VCaP (cell line): ENCODE data around the gene COQ2.
"Not testable (repeated sequence)": the region's sequence is repeated elsewhere in the genome, so short reads cannot be mapped to it uniquely, and the experiment has no call there.

Experiments used
- H3K27ac ChIP-seq: fragments of 450-650 bp; 2 replicates; pipeline ENCODE4 v1.5.1; 2017
- CTCF ChIP-seq: fragments of 450-650 bp; conservative IDR thresholded peaks from 2 replicates; pipeline ENCODE4 v1.5.1; 2017; ENCODE audit warnings: mild to moderate bottlenecking, moderate library complexity

The COQ2 gene

GRCh38 chr4:83281307-83281706 is 3.3 kb downstream of the COQ2 start:
- no peak for TF ChIP-seq CTCF
- H3K27ac ChIP-seq, result no peak overlapping the region

GRCh38 chr4:83276299-83277040 is 8.1 kb downstream of the COQ2 start:
- no peak overlapping the region for H3K27ac ChIP-seq
- no peak for TF ChIP-seq CTCF

- not testable (repeated sequence) for H3K27ac ChIP-seq
These were observed 10.7 kb downstream of the COQ2 start for GRCh38 chr4:83273926-83274325.

GRCh38 chr4:83272900-83273299 is 11.7 kb downstream of the COQ2 start:
- TF ChIP-seq CTCF, result no peak
- H3K27ac ChIP-seq, result no peak overlapping the region

GRCh38 chr4:83269256-83269655 is 15.3 kb downstream of the COQ2 start:
- TF ChIP-seq CTCF, result no peak
- no peak overlapping the region for H3K27ac ChIP-seq

- TF ChIP-seq CTCF, result no peak
- no peak overlapping the region for H3K27ac ChIP-seq
These were observed 16.1 kb downstream of the COQ2 start for GRCh38 chr4:83268491-83268890.

- H3K27ac ChIP-seq, result no peak overlapping the region
- no peak for TF ChIP-seq CTCF
These were observed 16.6 kb downstream of the COQ2 start for GRCh38 chr4:83267830-83268475.
